ENCODE data around the gene DLG2.

DLG2 gene

GRCh38 chr11:84035645-84036044 is 1591.5 kb downstream of the DLG2 start:
- TF ChIP-seq CTCF (IDR thresholded peaks at IDR 0.05; ENCODE audit: borderline replicate concordance, control extremely low read depth, extremely low read depth, insufficient read depth, missing control alignments): no peak
- in situ Hi-C loops (cut with MboI; ENCODE audit: low sequenced_read_pairs, unreplicated experiment): no loop called here
- DNase-seq (ENCODE audit: low spot score): no peak

GRCh38 chr11:84034484-84034883 is 1592.7 kb downstream of the DLG2 start:
- TF ChIP-seq CTCF (IDR thresholded peaks at IDR 0.05; ENCODE audit: borderline replicate concordance, control extremely low read depth, extremely low read depth, insufficient read depth, missing control alignments): no peak
- no peak for DNase-seq (ENCODE audit: low spot score)
- in situ Hi-C loops (cut with MboI; ENCODE audit: low sequenced_read_pairs, unreplicated experiment): no loop called here

GRCh38 chr11:84024266-84024665 is 1602.9 kb downstream of the DLG2 start:
- DNase-seq (ENCODE audit: low spot score): no peak
- TF ChIP-seq CTCF (IDR thresholded peaks at IDR 0.05; ENCODE audit: borderline replicate concordance, control extremely low read depth, extremely low read depth, insufficient read depth, missing control alignments): no peak
- in situ Hi-C loops (cut with MboI; ENCODE audit: low sequenced_read_pairs, unreplicated experiment): no loop called here

- in situ Hi-C loops (cut with MboI; ENCODE audit: low sequenced_read_pairs, unreplicated experiment): no loop called here
- TF ChIP-seq CTCF (IDR thresholded peaks at IDR 0.05; ENCODE audit: borderline replicate concordance, control extremely low read depth, extremely low read depth, insufficient read depth, missing control alignments): no peak
- DNase-seq (ENCODE audit: low spot score): no peak
Measured at GRCh38 chr11:84022695-84023094, 1604.4 kb downstream of the DLG2 start.

GRCh38 chr11:84022201-84022600 is 1604.9 kb downstream of the DLG2 start:
- no peak for TF ChIP-seq CTCF (IDR thresholded peaks at IDR 0.05; ENCODE audit: borderline replicate concordance, control extremely low read depth, extremely low read depth, insufficient read depth, missing control alignments)
- in situ Hi-C loops (cut with MboI; ENCODE audit: low sequenced_read_pairs, unreplicated experiment): no loop called here
- no peak for DNase-seq (ENCODE audit: low spot score)

- in situ Hi-C loops (cut with MboI; ENCODE audit: low sequenced_read_pairs, unreplicated experiment): no loop called here
- DNase-seq (ENCODE audit: low spot score): no peak
- no peak for TF ChIP-seq CTCF (IDR thresholded peaks at IDR 0.05; ENCODE audit: borderline replicate concordance, control extremely low read depth, extremely low read depth, insufficient read depth, missing control alignments)
Measured at GRCh38 chr11:84021291-84021690, 1605.9 kb downstream of the DLG2 start.
